Measurements from ENCODE around the gene MEIS2. TPM values are rescaled to one million over a fixed set of nuclear protein-coding genes. Genes with fewer than 3 reads are reported as not detected.

The MEIS2 gene
- total and polyA plus RNA-seq, 2 donors (not counting 3 experiments of a cell fraction or from before 2014, with no cell fraction given) = 22.5 to 26.2 TPM

- H3K4me3 ChIP-seq (replicated peaks in 1 of 3; ENCODE audit: insufficient read depth in 1 of 3, low read depth in 1 of 3, low read length in 3 of 3) = no peak overlapping the region
- H3K27me3 ChIP-seq (ENCODE audit: control insufficient read depth in 2 of 2, insufficient read depth in 2 of 2, low read length in 2 of 2) = peaks cover 57 to 84% of the 10 kb centered on the region in 2 experiments
- H3K36me3 ChIP-seq (ENCODE audit: control insufficient read depth in 2 of 2, extremely low read depth in 1 of 2, insufficient read depth in 2 of 2, low read length in 2 of 2) = no peaks in the 10 kb centered on the region
- H3K4me2 ChIP-seq (ENCODE audit: insufficient read depth, low read length) = no peak overlapping the region
- H2AFZ ChIP-seq (ENCODE audit: low read depth, low read length) = no peak overlapping the region
- no peak for DNase-seq (ENCODE audit: low read depth, low spot score)
- ChIA-PET CTCF (interaction anchor here (0.8 to 6.8 kb wide), 6 partner anchors 222 to 1817 kb away, joined by 3 to 53 read pairs (median 5); no protein-coding TSS in a partner anchor), POLR2A (no interaction called here)
- H3K9ac ChIP-seq (replicated peaks; ENCODE audit: extremely low read depth, insufficient read depth, low read length) = no peak overlapping the region
- H3K9me3 ChIP-seq (replicated peaks; ENCODE audit: control insufficient read depth, insufficient read depth, low read length) = no peaks in the 10 kb centered on the region
- no peaks in the 10 kb centered on the region for H3K9me1 ChIP-seq (replicated peaks; ENCODE audit: control insufficient read depth, extremely low read depth, insufficient read depth, low read length)
- H4K20me1 ChIP-seq (replicated peaks; ENCODE audit: control insufficient read depth, extremely low read depth, insufficient read depth, low read length) = no peaks in the 10 kb centered on the region
- TF ChIP-seq MYC (IDR thresholded peaks at IDR 0.05; ENCODE audit: low read depth, low read length) = no peak
- no peak for TF ChIP-seq FOS (IDR thresholded peaks at IDR 0.05; ENCODE audit: borderline replicate concordance, insufficient read depth, low read length)
- no peak for TF ChIP-seq JUN (IDR thresholded peaks at IDR 0.05; ENCODE audit: borderline replicate concordance, insufficient read depth, insufficient read length, low read depth)
- no peak for TF ChIP-seq CTCF (IDR thresholded peaks at IDR 0.05; ENCODE audit: extremely low read depth in 1 of 2, insufficient read depth in 1 of 2, low read depth in 1 of 2, low read length in 2 of 2)
- no peak for TF ChIP-seq EZH2 (IDR thresholded peaks at IDR 0.05; ENCODE audit: borderline replicate concordance, low read depth, low read length, severe bottlenecking)
- no peak for TF ChIP-seq POLR2AphosphoS5 (IDR thresholded peaks at IDR 0.05; ENCODE audit: insufficient read depth, low read depth, low read length)
- no peak for TF ChIP-seq MAX (IDR thresholded peaks at IDR 0.05; ENCODE audit: insufficient read depth, insufficient read length)
- TF ChIP-seq GATA2 (IDR thresholded peaks at IDR 0.05; ENCODE audit: insufficient read depth, insufficient read length, low read depth, low read length) = no peak
- no peak for TF ChIP-seq POLR2A (IDR thresholded peaks at IDR 0.05; ENCODE audit: low read depth, low read length)
- peaks cover 12% of the 10 kb centered on the region for H3K4me1 ChIP-seq (ENCODE audit: control insufficient read depth, extremely low read depth, insufficient read depth, low read length)
- dilution Hi-C loops (cut with MboI; ENCODE audit: extremely low pct_ligation_motif_present, low sequenced_read_pairs) = no loop called here
- intact Hi-C loops (cut with micrococcal nuclease) = loop anchor here (1.0 to 10.0 kb wide), 4 partner anchors 223 to 1589 kb away; no protein-coding TSS in a partner anchor
- H3K27ac ChIP-seq (ENCODE audit: insufficient read depth, low read depth, low read length) = no peak overlapping the region
- H3K79me2 ChIP-seq (ENCODE audit: control insufficient read depth, insufficient read depth, low read length) = no peaks in the 10 kb centered on the region
- no peak for FAIRE-seq
- no TSS peak for BruUV-seq (replicated peaks)
Measured at GRCh38 chr15:37105889-37106288, 5.5 kb upstream of the MEIS2 start.
